ENCODE data around the gene UBE3A.
"Not testable (repeated sequence)": the region's sequence is repeated elsewhere in the genome, so short reads cannot be mapped to it uniquely, and the experiment has no call there.

The UBE3A gene

GRCh38 chr15:25439369-25439836, 579 bp upstream of the UBE3A start:
- no peak for DNase-seq (ENCODE audit: low spot score)

GRCh38 chr15:25437777-25438600, 835 bp downstream of the UBE3A start:
- DNase-seq (ENCODE audit: low spot score) (peak; percentile 48), FAIRE-seq (peak; percentile 27)

More at GRCh38 chr15:25439369-25439836, 579 bp upstream of the UBE3A start:
- FAIRE-seq, result peak; percentile 27

- DNase-seq (ENCODE audit: low spot score) (no peak), FAIRE-seq (no peak)
These were observed 2.1 kb downstream of the UBE3A start for GRCh38 chr15:25436707-25437106.

- FAIRE-seq (no peak), DNase-seq (ENCODE audit: low spot score) (no peak)
These were observed 3.2 kb downstream of the UBE3A start for GRCh38 chr15:25435474-25436243.

- FAIRE-seq, result no peak
- no peak for DNase-seq (ENCODE audit: low spot score)
These were observed 5.5 kb downstream of the UBE3A start for GRCh38 chr15:25433118-25433865.

- DNase-seq (ENCODE audit: low spot score), result no peak
- no peak for FAIRE-seq
These were observed 6.8 kb downstream of the UBE3A start for GRCh38 chr15:25431836-25432561.

- FAIRE-seq, result no peak
These were observed 11.0 kb downstream of the UBE3A start for GRCh38 chr15:25427861-25428260.

GRCh38 chr15:25426896-25427610, 11.8 kb downstream of the UBE3A start:
- DNase-seq (ENCODE audit: low spot score) (no peak), FAIRE-seq (no peak)

More at GRCh38 chr15:25427861-25428260, 11.0 kb downstream of the UBE3A start:
- no peak for DNase-seq (ENCODE audit: low spot score)

- FAIRE-seq (no peak), DNase-seq (ENCODE audit: low spot score) (no peak)
These were observed 14.8 kb downstream of the UBE3A start for GRCh38 chr15:25424073-25424472.

GRCh38 chr15:25422021-25422420, 16.8 kb downstream of the UBE3A start:
- DNase-seq (ENCODE audit: low spot score), result no peak
- no peak for FAIRE-seq

- FAIRE-seq, result no peak
These were observed 20.6 kb downstream of the UBE3A start for GRCh38 chr15:25418202-25418601.

GRCh38 chr15:25417604-25418003, 21.2 kb downstream of the UBE3A start:
- no peak for DNase-seq (ENCODE audit: low spot score)
- no peak for FAIRE-seq

More at GRCh38 chr15:25418202-25418601, 20.6 kb downstream of the UBE3A start:
- no peak for DNase-seq (ENCODE audit: low spot score)

- FAIRE-seq (no peak), DNase-seq (ENCODE audit: low spot score) (no peak)
These were observed 22.1 kb downstream of the UBE3A start for GRCh38 chr15:25416693-25417092.

- DNase-seq (ENCODE audit: low spot score), result no peak
- FAIRE-seq, result no peak
These were observed 23.1 kb downstream of the UBE3A start for GRCh38 chr15:25415707-25416106.

GRCh38 chr15:25415217-25415616, 23.6 kb downstream of the UBE3A start:
- no peak for DNase-seq (ENCODE audit: low spot score)
- FAIRE-seq, result no peak

GRCh38 chr15:25410649-25411048, 28.2 kb downstream of the UBE3A start:
- FAIRE-seq, result no peak
- DNase-seq (ENCODE audit: low spot score), result no peak

- DNase-seq (ENCODE audit: low spot score); FAIRE-seq: not testable (repeated sequence)
These were observed 29.1 kb downstream of the UBE3A start for GRCh38 chr15:25409731-25410130.

- FAIRE-seq, result no peak
- DNase-seq (ENCODE audit: low spot score), result no peak
These were observed 29.9 kb downstream of the UBE3A start for GRCh38 chr15:25408929-25409328.

GRCh38 chr15:25408428-25408827, 30.4 kb downstream of the UBE3A start:
- DNase-seq (ENCODE audit: low spot score) (no peak), FAIRE-seq (no peak)

- no peak for DNase-seq (ENCODE audit: low spot score)
- no peak for FAIRE-seq
These were observed 30.9 kb downstream of the UBE3A start for GRCh38 chr15:25407950-25408349.

Measured in urothelium cell line (cell line).